Heart left ventricle (tissue), 13 donors: ENCODE measurements around the gene LAMTOR1.

Experiments
- CTCF ChIP-seq, 12 donors: fragments of 200-600 bp; sonication (generic) in 4 of 12; IDR thresholded peaks; one replicate each; pipeline versions ENCODE4 v1.5.0 to v1.8.0; 2018 to 2022; ENCODE audit warnings: antibody characterized with exemption in 12 of 12, mild to moderate bottlenecking in 5 of 12
- POLR2A ChIP-seq, 2 donors: fragments of 450-650 bp; IDR thresholded peaks; one replicate each; pipeline ENCODE4 v1.6.1; 2017; ENCODE audit warnings: antibody characterized with exemption in 2 of 2, mild to moderate bottlenecking in 2 of 2, moderate library complexity in 2 of 2
- donor health status: ischemic (EF 13 %, LVEDD 7.1; RV severe dilation, severe dysfunction).
- donor health status: DM: no; HTN: yes; CAD: no.
- donor health status: DM: no; HTN: no; CAD: no.
- donor health status: ischemic (EF 25% LVEDD 6.9; RV normal size, moderate dysfunction).
- donor health status: ischemic (EF 25% LVEDD 5.7; RV mildly dilated, moderate dysfunction).
- donor health status: ischemic (EF 35%, LVEDD 5.7; RV mildly dilated, moderate dysfunction).
- donor health status: nonischemic (EF 11% LVEDD 7.7; RV severe dilation, severe dysfunction).
- donor health status: DM: yes; HTN: yes; CAD: no.
- donor health status: PGD.
- donor health status: ischemic (EF 29% LVEDD 5.4; RV normal size, mild dysfunction).
- donor health status: nonischemic (EF 23%, LVEDD 6.1; RV moderate dilation, normal function).

GRCh38 chr11:72091292-72091691 lies 11.8 kb downstream of the LAMTOR1 start:
- TF ChIP-seq CTCF (IDR thresholded peaks at IDR 0.05) (peak; percentile 79 to 92 (median 84)), POLR2A (IDR thresholded peaks at IDR 0.05) (no peak)
